CD14-positive monocyte (primary cell): Measurements from ENCODE around the gene TPRG1. TPM values are rescaled to one million over a fixed set of nuclear protein-coding genes. Genes with fewer than 3 reads are reported as not detected.

Experiments
- DNase-seq, 3 donors: peaks; one replicate each; pipeline ENCODE4 v3.0.0-alpha.2; 2011 to 2022
- H2AFZ ChIP-seq: 2 replicates; pipeline ENCODE4 v1.6.0; 2012; ENCODE audit warnings: mild to moderate bottlenecking, low read depth, low read length, inconsistent platforms; ENCODE audit not compliant: insufficient read depth, poor library complexity, severe bottlenecking
- H3K27ac ChIP-seq, 2 donors: 1 replicate in 1 of 2; 2 replicates in 1 of 2; pipeline ENCODE4 v1.5.1; 2012 to 2013; ENCODE audit warnings: low read length in 2 of 2, control low read depth in 1 of 2, inconsistent platforms in 1 of 2, low read depth in 1 of 2, mild to moderate bottlenecking in 1 of 2
- H3K27me3 ChIP-seq, 2 donors: one replicate each; pipeline versions ENCODE4 v1.6.0 to v1.6.1; 2011 to 2013; ENCODE audit warnings: low read length in 2 of 2; ENCODE audit not compliant: control insufficient read depth in 2 of 2, insufficient read depth in 2 of 2
- H3K36me3 ChIP-seq, 2 donors: replicated peaks in 1 of 2; 1 replicate in 1 of 2; 2 replicates in 1 of 2; pipeline versions ENCODE4 v1.5.1 to v1.6.1; 2012 to 2013; ENCODE audit warnings: low read length in 2 of 2, control low read depth in 1 of 2, inconsistent platforms in 1 of 2, mild to moderate bottlenecking in 1 of 2; ENCODE audit not compliant: insufficient read depth in 2 of 2, control insufficient read depth in 1 of 2
- H3K4me1 ChIP-seq, 2 donors: 1 replicate in 1 of 2; 2 replicates in 1 of 2; pipeline versions ENCODE4 v1.5.1 to v1.6.1; 2012 to 2013; ENCODE audit warnings: low read length in 2 of 2, control low read depth in 1 of 2, inconsistent platforms in 1 of 2, mild to moderate bottlenecking in 1 of 2, moderate library complexity in 1 of 2; ENCODE audit not compliant: insufficient read depth in 2 of 2, control insufficient read depth in 1 of 2
- H3K4me2 ChIP-seq: replicated peaks from 2 replicates; pipeline ENCODE3; 2012; ENCODE audit warnings: low read length, moderate library complexity, mild to moderate bottlenecking; ENCODE audit not compliant: poor library complexity, severe bottlenecking; ENCODE audit errors: extremely low read depth
- H3K4me3 ChIP-seq, 3 experiments: fragments of 200-600 bp in 1 of 3; sonication (generic) in 1 of 3; replicated peaks in 1 of 3; 1 replicate in 2 of 3; 2 replicates in 1 of 3; pipeline ENCODE4 v1.5.1; 2011 to 2013; ENCODE audit warnings: low read length in 3 of 3, mild to moderate bottlenecking in 3 of 3, control low read depth in 2 of 3, low read depth in 2 of 3, inconsistent platforms in 1 of 3, moderate library complexity in 1 of 3
- H3K79me2 ChIP-seq: 2 replicates; pipeline ENCODE4 v1.6.0; 2012; ENCODE audit warnings: mild to moderate bottlenecking, control low read depth, inconsistent platforms, low read length, moderate library complexity; ENCODE audit not compliant: insufficient read depth
- H3K9ac ChIP-seq: 2 replicates; pipeline ENCODE4 v1.6.0; 2017; ENCODE audit warnings: low read length, mild to moderate bottlenecking; ENCODE audit not compliant: insufficient read depth, poor library complexity, severe bottlenecking
- H3K9me3 ChIP-seq, 2 donors: replicated peaks in 1 of 2; 1 replicate in 1 of 2; 2 replicates in 1 of 2; pipeline versions ENCODE4 v1.5.1 to v1.6.1; 2012 to 2013; ENCODE audit warnings: low read length in 2 of 2, control low read depth in 1 of 2; ENCODE audit not compliant: control insufficient read depth in 1 of 2, insufficient read depth in 1 of 2
- H4K20me1 ChIP-seq: 2 replicates; pipeline ENCODE4 v1.6.0; 2012; ENCODE audit warnings: mild to moderate bottlenecking, low read length, control low read depth, moderate library complexity; ENCODE audit not compliant: insufficient read depth
- H3K27ac Mint-ChIP-seq, 7 donors: one replicate each; pipeline ENCODE4 v1.8.0; 2020; ENCODE audit warnings: mild to moderate bottlenecking in 7 of 7, mixed read lengths in 7 of 7, moderate library complexity in 6 of 7, inconsistent platforms in 2 of 7
- H3K27me3 Mint-ChIP-seq, 3 donors: one replicate each; pipeline ENCODE4 v1.8.0; 2021 to 2022; ENCODE audit warnings: low read depth in 3 of 3, mild to moderate bottlenecking in 3 of 3, mixed read lengths in 3 of 3, moderate library complexity in 3 of 3, inconsistent platforms in 1 of 3
- H3K36me3 Mint-ChIP-seq, 2 donors: one replicate each; pipeline ENCODE4 v1.8.0; 2020; ENCODE audit warnings: mixed read lengths in 2 of 2, inconsistent platforms in 1 of 2, mild to moderate bottlenecking in 1 of 2
- H3K4me1 Mint-ChIP-seq: one replicate; pipeline ENCODE4 v1.8.0; 2020; ENCODE audit warnings: mild to moderate bottlenecking, mixed read lengths
- H3K4me3 Mint-ChIP-seq, 2 donors: one replicate each; pipeline ENCODE4 v1.8.0; 2020; ENCODE audit warnings: mild to moderate bottlenecking in 2 of 2, mixed read lengths in 2 of 2, moderate library complexity in 1 of 2
- H3K9me3 Mint-ChIP-seq, 7 donors: one replicate each; pipeline ENCODE4 v1.8.0; 2020 to 2022; ENCODE audit warnings: mixed read lengths in 7 of 7, mild to moderate bottlenecking in 6 of 7, moderate library complexity in 6 of 7, inconsistent platforms in 2 of 7
- WGBS: methylation state at CpG from one replicate; pipeline ENCODE4 v1.1.5; 2013; ENCODE audit warnings: missing lambda C conversion rate; ENCODE audit not compliant: insufficient coverage; 5-methylcytosine and 5-hydroxymethylcytosine counted together
- intact Hi-C, 2 donors: fragments of 100-400 bp; cut with micrococcal nuclease; formaldehyde crosslinking; loops; one replicate each; pipeline versions ENCODE4 v1.15.0 to v1.15.1; 2023
- polyA plus RNA-seq, 3 donors: library from polyadenylated mRNA; depleted of rRNA in 1 of 3; unstranded in 2 of 3; stranded (reverse) in 1 of 3; fragments of 300-500 nt in 2 of 3; fragments of >200 nt in 1 of 3; fragmentation: Illumina TruSeq in 2 of 3; gene quantifications; 1 replicate in 2 of 3; 2 replicates in 1 of 3; pipeline ENCODE4 v1.2.3, GENCODE V29; 2012 to 2021
- TF ChIP-seq, protein P1 (sequence below): fragments of 200-600 bp; IDR thresholded peaks from one replicate; pipeline ENCODE4 v1.8.0; 2022; ENCODE audit warnings: antibody characterized with exemption, mild to moderate bottlenecking

Gene TPRG1
- polyA plus RNA-seq, 3 donors = 0.14 to 1.7 (median 0.55) TPM

DNA sequence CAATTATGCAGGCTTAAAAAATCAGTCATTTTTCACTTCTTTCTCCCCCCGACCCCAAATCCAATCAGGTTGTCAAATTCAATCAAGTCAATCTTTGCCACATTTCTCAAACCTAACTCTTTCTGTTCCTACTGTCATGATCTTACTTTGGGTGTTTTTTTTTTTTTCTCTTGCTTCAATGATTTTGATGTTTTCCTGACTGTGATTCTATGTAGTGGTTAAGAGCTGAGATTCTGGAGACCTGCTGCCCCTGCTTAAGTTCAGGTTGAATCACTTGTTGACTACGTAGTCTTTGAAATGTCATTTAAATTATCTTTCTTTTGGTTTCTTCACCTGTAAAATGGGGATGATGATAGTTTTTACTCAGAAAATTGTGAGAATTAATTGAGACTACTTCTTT, 117.5 kb downstream of the TPRG1 start:
- Histone ChIP-seq H3K36me3 (no peaks in the 10 kb centered on the region), H2AFZ (no peak overlapping the region), H3K4me1 (no peaks in the 10 kb centered on the region), H3K4me3 (no peak overlapping the region), H3K9ac (no peak overlapping the region), H3K9me3 (no peaks in the 10 kb centered on the region), H3K4me2 (no peak overlapping the region), H4K20me1 (no peaks in the 10 kb centered on the region), H3K27ac (no peak overlapping the region), H3K27me3 (no peaks in the 10 kb centered on the region), H3K79me2 (no peaks in the 10 kb centered on the region)
- Mint-ChIP-seq H3K9me3 (peaks cover 0 to 4% (median 0%) of the 10 kb centered on the region in 7 donors), H3K4me3 (no peak overlapping the region), H3K27me3 (peaks cover 0 to 2% (median 0%) of the 10 kb centered on the region in 3 donors), H3K27ac (no peak overlapping the region), H3K4me1 (no peaks in the 10 kb centered on the region), H3K36me3 (no peaks in the 10 kb centered on the region)
- intact Hi-C loops = no loop called here
- TF ChIP-seq, protein P1, sequence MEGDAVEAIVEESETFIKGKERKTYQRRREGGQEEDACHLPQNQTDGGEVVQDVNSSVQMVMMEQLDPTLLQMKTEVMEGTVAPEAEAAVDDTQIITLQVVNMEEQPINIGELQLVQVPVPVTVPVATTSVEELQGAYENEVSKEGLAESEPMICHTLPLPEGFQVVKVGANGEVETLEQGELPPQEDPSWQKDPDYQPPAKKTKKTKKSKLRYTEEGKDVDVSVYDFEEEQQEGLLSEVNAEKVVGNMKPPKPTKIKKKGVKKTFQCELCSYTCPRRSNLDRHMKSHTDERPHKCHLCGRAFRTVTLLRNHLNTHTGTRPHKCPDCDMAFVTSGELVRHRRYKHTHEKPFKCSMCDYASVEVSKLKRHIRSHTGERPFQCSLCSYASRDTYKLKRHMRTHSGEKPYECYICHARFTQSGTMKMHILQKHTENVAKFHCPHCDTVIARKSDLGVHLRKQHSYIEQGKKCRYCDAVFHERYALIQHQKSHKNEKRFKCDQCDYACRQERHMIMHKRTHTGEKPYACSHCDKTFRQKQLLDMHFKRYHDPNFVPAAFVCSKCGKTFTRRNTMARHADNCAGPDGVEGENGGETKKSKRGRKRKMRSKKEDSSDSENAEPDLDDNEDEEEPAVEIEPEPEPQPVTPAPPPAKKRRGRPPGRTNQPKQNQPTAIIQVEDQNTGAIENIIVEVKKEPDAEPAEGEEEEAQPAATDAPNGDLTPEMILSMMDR = no peak
- DNase-seq = no peak
- no CpG with 5 or more reads among the region's 2 CpGs for WGBS

DNA sequence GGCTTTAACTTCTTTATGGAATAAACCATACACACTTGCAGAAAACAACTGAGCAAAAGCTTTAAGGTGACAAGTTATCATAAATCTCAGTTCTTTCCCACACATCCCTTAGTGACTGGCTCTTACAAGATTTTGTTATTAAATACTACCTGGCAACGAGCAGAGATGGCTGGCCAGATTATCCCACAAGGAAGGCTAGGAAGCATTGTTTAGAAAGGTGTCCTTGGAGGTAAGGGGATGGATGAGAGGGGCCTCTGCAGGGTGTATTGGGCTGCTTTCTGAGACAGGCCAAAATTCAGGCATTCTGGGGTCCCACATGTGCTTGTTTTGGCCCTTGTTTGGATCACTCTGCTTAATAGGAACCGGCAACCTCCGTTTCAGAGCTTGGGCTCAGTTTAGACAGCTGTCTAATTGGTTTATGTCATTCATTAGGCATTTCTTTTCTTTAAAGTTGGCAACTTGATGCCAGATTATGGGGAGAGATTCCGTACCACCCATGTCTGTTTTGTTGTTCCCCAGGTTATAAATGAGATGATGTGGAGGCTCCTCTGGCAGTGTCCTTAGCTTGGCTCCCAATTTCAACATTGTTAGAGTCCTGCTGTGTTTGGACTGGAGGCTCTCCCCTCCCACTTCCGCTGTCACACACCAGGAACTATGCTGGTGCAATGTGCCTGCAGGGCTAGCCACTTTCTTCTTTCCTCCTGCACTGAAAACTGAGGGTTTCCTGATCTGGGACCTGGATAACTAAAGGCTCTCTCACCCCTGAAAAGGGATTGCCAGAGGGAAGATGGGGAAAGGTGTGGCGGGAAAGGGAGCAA, 121.1 kb downstream of the TPRG1 start:
- H3K27ac Mint-ChIP-seq = no peak overlapping the region
- intact Hi-C loops = no loop called here
- WGBS = 90% methylated on average over 3 of the region's 6 CpGs
- H3K4me1 ChIP-seq = no peaks in the 10 kb centered on the region
- H3K9me3 Mint-ChIP-seq = peaks cover 0 to 4% (median 0%) of the 10 kb centered on the region in 7 donors
- H4K20me1 ChIP-seq = no peaks in the 10 kb centered on the region
- TF ChIP-seq, protein P1 = no peak
- no peaks in the 10 kb centered on the region for H3K4me1 Mint-ChIP-seq
- H3K4me3 Mint-ChIP-seq = no peak overlapping the region
- no peaks in the 10 kb centered on the region for H3K36me3 Mint-ChIP-seq
- no peaks in the 10 kb centered on the region for H3K79me2 ChIP-seq
- no peak overlapping the region for H2AFZ ChIP-seq
- no peak for DNase-seq
- no peak overlapping the region for H3K4me2 ChIP-seq
- no peaks in the 10 kb centered on the region for H3K9me3 ChIP-seq
- peaks cover 2 to 5% (median 4%) of the 10 kb centered on the region in 3 donors for H3K27me3 Mint-ChIP-seq
- H3K27me3 ChIP-seq = no peaks in the 10 kb centered on the region
- no peaks in the 10 kb centered on the region for H3K36me3 ChIP-seq
- H3K4me3 ChIP-seq = no peak overlapping the region
- H3K27ac ChIP-seq = no peak overlapping the region
- H3K9ac ChIP-seq = no peak overlapping the region
